ENCODE results near the gene HOXD8. TPM values are rescaled to one million over a fixed set of nuclear protein-coding genes. Genes with fewer than 3 reads are reported as not detected.

HOXD8 gene
- total RNA-seq, 1 experiment from 2014 or later = not detected

GRCh38 chr2:176164201-176164600 lies 34.7 kb downstream of the HOXD8 start:
- H3K27me3 ChIP-seq (ENCODE audit: control insufficient read depth, insufficient read depth, low read length) = no peaks in the 10 kb centered on the region
- ChIA-PET POLR2A (no interaction called here), CTCF (no interaction called here)

GRCh38 chr2:176164611-176165369 lies 35.3 kb downstream of the HOXD8 start:
- intact Hi-C loops (cut with micrococcal nuclease; ENCODE audit: unreplicated experiment) = no loop called here
- Histone ChIP-seq H3K4me1 (ENCODE audit: control insufficient read depth, insufficient read depth, low read length) (no peaks in the 10 kb centered on the region), H3K36me3 (ENCODE audit: control insufficient read depth, insufficient read depth, low read length) (no peaks in the 10 kb centered on the region), H3K4me3 (ENCODE audit: low read depth in 2 of 2, low read length in 2 of 2) (no peak overlapping the region), H3K9me3 (ENCODE audit: control insufficient read depth, insufficient read depth, low read depth, low read length) (no peaks in the 10 kb centered on the region), H3K27ac (ENCODE audit: low read length) (no peak overlapping the region), H3K27me3 (ENCODE audit: control insufficient read depth, insufficient read depth, low read length) (no peaks in the 10 kb centered on the region)
- no peak for TF ChIP-seq REST (IDR thresholded peaks at IDR 0.05; ENCODE audit: insufficient read depth in 1 of 2, low read depth in 2 of 2, low read length in 1 of 2)
- TF ChIP-seq SIN3A (IDR thresholded peaks at IDR 0.05; ENCODE audit: borderline replicate concordance, insufficient read depth, low read depth, low read length) = no peak
- no peak for TF ChIP-seq POLR2AphosphoS5 (IDR thresholded peaks at IDR 0.05; ENCODE audit: low read depth, low read length)
- TF ChIP-seq TCF7L2 (IDR thresholded peaks at IDR 0.05; ENCODE audit: low read depth, low read length) = no peak
- no peak for TF ChIP-seq CTCF (IDR thresholded peaks at IDR 0.05)
- ATAC-seq (no peak), DNase-seq (ENCODE audit: low read depth, low spot score) (no peak)
- POLR2A ChIA-PET = no interaction called here
- CTCF ChIA-PET = no interaction called here
- in situ Hi-C loops (cut with HindIII; ENCODE audit: low pct_unique_long_range_greater_than_20kb, low sequenced_read_pairs) = no loop called here
- no TSS peak for BruUV-seq (replicated peaks)

More at GRCh38 chr2:176164201-176164600, 34.7 kb downstream of the HOXD8 start:
- intact Hi-C loops (cut with micrococcal nuclease; ENCODE audit: unreplicated experiment) (no loop called here), in situ Hi-C loops (cut with HindIII; ENCODE audit: low pct_unique_long_range_greater_than_20kb, low sequenced_read_pairs) (no loop called here)
- Histone ChIP-seq H3K9me3 (ENCODE audit: control insufficient read depth, insufficient read depth, low read depth, low read length) (no peaks in the 10 kb centered on the region), H3K36me3 (ENCODE audit: control insufficient read depth, insufficient read depth, low read length) (no peaks in the 10 kb centered on the region), H3K27ac (ENCODE audit: low read length) (no peak overlapping the region), H3K4me1 (ENCODE audit: control insufficient read depth, insufficient read depth, low read length) (no peaks in the 10 kb centered on the region), H3K4me3 (ENCODE audit: low read depth in 2 of 2, low read length in 2 of 2) (no peak overlapping the region)
- ATAC-seq (no peak), DNase-seq (ENCODE audit: low read depth, low spot score) (no peak)
- no TSS peak for BruUV-seq (replicated peaks)
- TF ChIP-seq POLR2AphosphoS5 (IDR thresholded peaks at IDR 0.05; ENCODE audit: low read depth, low read length) = no peak

- ChIA-PET CTCF (no interaction called here), POLR2A (no interaction called here)
- BruUV-seq (replicated peaks) = no TSS peak
- no peak overlapping the region for H3K4me3 ChIP-seq (ENCODE audit: low read depth in 2 of 2, low read length in 2 of 2)
- H3K9me3 ChIP-seq (ENCODE audit: control insufficient read depth, insufficient read depth, low read depth, low read length) = no peaks in the 10 kb centered on the region
- H3K36me3 ChIP-seq (ENCODE audit: control insufficient read depth, insufficient read depth, low read length) = no peaks in the 10 kb centered on the region
- no peaks in the 10 kb centered on the region for H3K4me1 ChIP-seq (ENCODE audit: control insufficient read depth, insufficient read depth, low read length)
- TF ChIP-seq TCF7L2 (IDR thresholded peaks at IDR 0.05; ENCODE audit: low read depth, low read length) (no peak), SIN3A (IDR thresholded peaks at IDR 0.05; ENCODE audit: borderline replicate concordance, insufficient read depth, low read depth, low read length) (no peak), POLR2AphosphoS5 (IDR thresholded peaks at IDR 0.05; ENCODE audit: low read depth, low read length) (no peak), REST (IDR thresholded peaks at IDR 0.05; ENCODE audit: insufficient read depth in 1 of 2, low read depth in 2 of 2, low read length in 1 of 2) (no peak), CTCF (IDR thresholded peaks at IDR 0.05) (no peak)
- ATAC-seq (no peak), DNase-seq (ENCODE audit: low read depth, low spot score) (no peak)
- no peaks in the 10 kb centered on the region for H3K27me3 ChIP-seq (ENCODE audit: control insufficient read depth, insufficient read depth, low read length)
- intact Hi-C loops (cut with micrococcal nuclease; ENCODE audit: unreplicated experiment) (no loop called here), in situ Hi-C loops (cut with HindIII; ENCODE audit: low pct_unique_long_range_greater_than_20kb, low sequenced_read_pairs) (no loop called here)
- no peak overlapping the region for H3K27ac ChIP-seq (ENCODE audit: low read length)
Observed at GRCh38 chr2:176165370-176166050, 36.0 kb downstream of the HOXD8 start.
